Fibroblast of peridontal ligament (primary cell): ENCODE measurements around the gene SLC22A13.
"Not testable (repeated sequence)": the region's sequence is repeated elsewhere in the genome, so short reads cannot be mapped to it uniquely, and the experiment has no call there.

Source experiments
- DNase-seq: peaks from one replicate; pipeline ENCODE4 v3.0.0-alpha.2; 2010; ENCODE audit errors: extremely low read depth

Gene SLC22A13

DNA sequence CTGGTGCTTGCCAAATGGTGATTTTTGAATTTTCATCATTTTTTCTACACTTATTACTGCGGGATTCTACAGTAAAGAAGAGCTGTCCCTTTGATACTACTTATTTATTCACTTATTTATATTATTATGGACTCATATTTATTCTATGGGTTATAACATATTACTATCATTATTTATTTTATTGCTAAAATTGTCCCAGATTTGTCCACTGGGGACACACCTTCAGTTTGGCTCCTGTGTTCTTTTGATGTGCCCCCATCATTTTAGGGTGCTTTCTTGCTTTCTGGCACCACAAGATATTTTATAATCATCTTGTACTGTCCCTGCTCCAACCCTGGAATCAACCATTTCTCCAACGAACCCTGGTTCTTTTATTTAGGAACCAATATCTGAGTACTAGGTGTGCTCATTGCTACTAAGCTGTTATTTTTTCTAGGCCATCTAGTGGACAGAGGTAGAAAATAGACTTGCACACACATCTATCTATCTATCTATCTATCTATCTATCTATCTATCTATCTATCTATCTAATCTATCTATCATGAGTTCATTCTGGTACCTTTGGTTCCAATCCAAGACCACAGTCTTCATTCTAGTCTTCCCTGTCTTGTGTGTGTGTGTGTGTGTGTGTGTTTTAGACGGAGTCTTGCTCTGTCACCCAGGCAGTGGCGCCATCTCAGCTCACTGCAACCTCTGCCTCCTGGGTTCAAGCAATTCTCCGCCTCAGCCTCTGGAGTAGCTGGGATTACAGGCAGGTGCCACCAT, 32.5 kb downstream of the SLC22A13 start:
- DNase-seq: peak; percentile 52

- no peak for DNase-seq
Measured at GRCh38 chr3:38306941-38307340, 41.3 kb downstream of the SLC22A13 start.

DNA sequence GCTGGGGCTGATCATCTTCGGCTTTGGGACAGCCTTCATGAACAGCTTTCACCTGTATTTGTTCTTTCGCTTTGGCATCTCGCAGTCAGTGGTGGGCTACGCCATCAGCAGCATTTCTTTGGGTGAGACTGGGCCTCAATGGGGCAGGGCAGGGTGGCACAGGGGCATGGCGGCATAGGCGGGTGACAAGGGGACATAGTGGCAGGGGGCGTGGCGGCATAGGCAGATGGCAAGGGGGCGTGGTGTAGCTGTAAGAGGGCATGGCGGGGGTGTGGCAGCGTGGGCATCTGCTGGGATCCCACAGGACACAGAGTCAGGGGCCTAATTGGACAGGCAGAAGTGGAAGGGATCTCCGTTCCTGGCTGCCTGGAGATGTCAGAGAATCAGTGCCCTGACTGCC, 42.0 kb downstream of the SLC22A13 start:
- no peak for DNase-seq

DNA sequence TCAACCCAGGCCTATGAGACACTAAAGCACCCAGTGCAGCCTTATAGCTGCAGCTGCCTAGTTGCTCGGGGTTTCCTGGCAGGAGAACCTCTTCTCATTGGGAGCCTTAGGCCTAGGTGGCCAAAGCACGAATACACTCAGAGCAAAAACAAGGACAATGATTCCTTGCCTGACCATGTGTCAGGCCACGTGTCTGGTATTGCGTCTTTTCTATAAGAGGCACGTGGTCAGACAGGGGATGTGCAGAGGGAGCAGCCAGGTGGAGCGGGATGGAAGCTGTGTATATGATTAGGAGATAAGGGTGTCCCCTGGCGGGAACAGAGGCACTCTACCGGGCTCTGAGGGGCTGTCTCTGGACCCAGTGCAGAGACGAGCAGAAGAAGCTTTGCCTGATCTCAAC, 42.8 kb downstream of the SLC22A13 start:
- DNase-seq: no peak

- DNase-seq: no peak
Measured at GRCh38 chr3:38311476-38311875, 45.9 kb downstream of the SLC22A13 start.

- DNase-seq: no peak
Measured at GRCh38 chr3:38311941-38312340, 46.3 kb downstream of the SLC22A13 start.

- no peak for DNase-seq
Measured at GRCh38 chr3:38312356-38312755, 46.7 kb downstream of the SLC22A13 start.

GRCh38 chr3:38313263-38313662, 47.7 kb downstream of the SLC22A13 start:
- DNase-seq: no peak

- no peak for DNase-seq
Measured at GRCh38 chr3:38313695-38314094, 48.1 kb downstream of the SLC22A13 start.

- no peak for DNase-seq
Measured at GRCh38 chr3:38314112-38314763, 48.6 kb downstream of the SLC22A13 start.

- DNase-seq: no peak
Measured at GRCh38 chr3:38314764-38315487, 49.3 kb downstream of the SLC22A13 start.

DNA sequence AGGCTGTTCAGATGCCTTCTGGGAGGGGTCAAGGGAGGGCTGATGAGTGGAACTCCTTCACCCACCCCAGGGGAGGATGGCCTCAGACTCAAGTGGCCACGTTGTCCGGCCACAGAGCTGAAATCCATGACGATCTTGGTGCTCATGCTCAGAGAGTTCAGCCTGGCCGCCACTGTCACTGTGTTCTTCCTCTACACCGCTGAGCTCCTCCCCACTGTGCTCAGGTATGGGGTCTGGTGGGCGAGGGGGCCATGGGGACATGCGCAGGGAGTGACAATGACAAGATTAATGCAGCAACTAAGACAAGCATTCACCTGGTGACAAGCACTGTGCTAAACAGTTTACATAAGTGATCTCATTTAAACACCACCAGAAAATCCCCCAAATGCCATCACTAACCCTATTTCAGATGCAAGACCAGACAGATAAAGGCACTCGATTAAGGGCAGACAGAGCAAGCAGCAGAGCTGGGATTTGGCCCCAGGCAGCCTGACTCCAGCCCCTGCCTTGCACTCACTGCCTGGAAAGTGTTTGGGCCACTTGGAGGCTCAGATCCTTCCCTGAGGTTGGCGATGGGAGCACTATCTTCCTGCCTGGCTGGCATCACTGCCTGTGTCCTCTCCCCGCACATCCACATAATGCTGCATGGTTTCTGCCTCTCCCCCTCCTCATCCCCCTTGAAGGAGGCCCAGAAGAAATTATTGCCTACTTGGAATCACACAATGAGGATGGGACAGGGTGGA, 50.0 kb downstream of the SLC22A13 start:
- DNase-seq: no peak

DNA sequence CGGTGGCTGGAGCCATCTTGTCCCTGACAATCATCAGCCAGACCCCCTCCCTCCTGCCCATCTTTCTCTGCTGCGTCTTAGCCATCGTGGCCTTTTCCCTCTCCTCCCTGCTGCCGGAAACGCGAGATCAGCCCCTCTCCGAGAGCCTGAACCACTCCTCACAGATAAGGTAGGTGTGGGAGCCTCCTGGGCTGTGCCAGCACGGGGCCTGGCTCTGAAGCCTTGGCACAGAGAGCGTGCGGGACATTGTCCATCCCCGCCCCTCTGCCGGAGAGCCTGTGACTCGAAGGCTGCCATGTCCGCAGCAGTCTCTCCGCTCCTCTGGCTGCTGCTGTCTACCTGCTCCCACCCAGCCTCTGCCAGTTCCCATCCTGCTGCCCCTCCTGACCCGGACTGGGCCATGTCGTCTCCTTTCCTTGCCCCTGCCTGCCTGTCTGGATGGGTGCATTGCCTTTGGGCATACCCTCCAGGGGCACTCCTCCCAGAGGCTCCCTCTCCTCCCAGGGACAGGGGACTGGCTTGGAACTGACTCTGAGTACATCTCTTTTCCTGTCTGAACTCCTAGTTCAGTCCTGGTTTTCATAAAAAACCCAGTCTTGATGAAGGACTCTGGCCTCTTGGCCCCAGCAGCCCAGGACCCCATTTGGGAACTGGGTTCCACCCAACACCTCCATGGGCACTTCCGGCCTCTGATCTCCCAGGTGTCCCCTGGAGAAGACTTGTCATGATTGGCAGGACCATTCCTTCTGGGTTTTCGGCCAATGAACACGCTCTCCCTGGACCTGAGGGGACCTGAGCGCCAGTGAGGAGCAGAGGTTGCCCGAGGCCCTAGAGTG, 51.0 kb downstream of the SLC22A13 start:
- no peak for DNase-seq

GRCh38 chr3:38317192-38317759, 51.7 kb downstream of the SLC22A13 start:
- no peak for DNase-seq

DNA sequence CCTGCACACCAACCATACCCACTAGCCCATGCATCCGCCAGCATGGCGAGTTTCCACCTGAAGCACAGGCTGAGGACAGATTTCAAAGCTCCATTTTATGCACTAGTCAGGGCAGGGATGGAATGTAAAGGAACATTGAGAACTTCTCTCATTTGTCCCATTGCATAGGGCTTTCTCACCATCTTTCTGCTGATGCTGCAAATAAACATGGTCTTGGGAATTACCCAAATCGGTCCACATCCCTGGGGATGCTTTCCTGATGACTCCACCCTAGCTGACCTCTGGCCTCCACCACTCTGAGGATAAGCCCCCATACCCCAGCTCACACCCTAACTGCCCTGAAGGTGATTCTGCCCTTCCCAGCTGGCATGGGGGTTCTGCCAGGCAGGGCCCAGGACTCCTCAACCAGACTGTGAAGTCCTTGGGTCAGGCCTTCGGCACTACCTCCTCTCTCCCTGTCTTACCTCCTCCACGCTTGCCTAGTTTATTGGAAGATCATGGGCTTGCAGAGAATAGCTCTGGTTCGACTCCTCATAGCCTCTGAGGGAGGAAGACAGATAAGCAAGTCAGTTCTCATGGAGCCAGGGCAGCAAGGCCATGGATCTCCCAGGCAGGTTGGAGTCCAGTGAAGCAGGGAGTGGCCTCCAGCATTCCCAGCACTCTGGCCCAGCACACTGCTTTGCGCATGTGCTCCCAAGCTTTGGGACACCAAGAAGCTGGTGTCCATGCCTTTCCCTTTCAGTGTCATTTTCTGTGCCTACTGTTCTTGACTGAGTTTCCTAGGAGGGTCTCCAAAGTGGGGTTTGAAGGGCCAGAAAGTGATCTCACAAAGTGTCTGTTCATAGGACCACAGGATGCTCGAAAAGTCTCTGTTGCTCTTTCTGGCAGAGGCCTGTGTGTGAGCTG, 53.4 kb downstream of the SLC22A13 start:
- no peak for DNase-seq

DNA sequence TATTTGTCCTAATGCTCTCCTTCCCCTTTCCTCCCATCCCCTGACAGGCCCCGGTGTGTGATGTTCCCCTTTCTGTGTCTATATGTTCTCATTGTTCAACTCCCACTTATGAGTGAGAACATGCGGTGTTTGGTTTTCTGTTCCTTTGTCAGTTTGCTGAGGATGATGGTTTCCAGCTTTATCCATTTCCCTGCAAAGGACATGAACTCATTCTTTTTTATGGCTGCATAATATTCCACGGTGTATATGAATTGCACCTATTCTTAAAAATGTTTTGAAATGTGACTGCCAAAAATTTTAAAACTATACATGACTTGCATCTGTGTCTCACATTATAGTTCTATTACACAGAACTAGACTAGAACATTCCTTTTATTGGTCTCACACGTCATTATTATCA, 55.0 kb downstream of the SLC22A13 start:
- DNase-seq: not testable (repeated sequence)

GRCh38 chr3:38323060-38323459, 57.4 kb downstream of the SLC22A13 start:
- DNase-seq: no peak

- DNase-seq: no peak
Measured at GRCh38 chr3:38325256-38325655, 59.6 kb downstream of the SLC22A13 start.

- peak; percentile 46 for DNase-seq
Measured at GRCh38 chr3:38327335-38328009, 61.9 kb downstream of the SLC22A13 start.
